Testis (tissue), 2 donors: ENCODE measurements around the gene RYR1.

ENCODE experiments used
- CTCF ChIP-seq, 3 experiments: fragments of 450-650 bp in 2 of 3; fragments of 200-600 bp in 1 of 3; sonication (generic) in 1 of 3; IDR thresholded peaks; one replicate each; pipeline ENCODE4 v1.5.1; 2016 to 2019; ENCODE audit warnings: antibody characterized with exemption in 3 of 3, mild to moderate bottlenecking in 2 of 3, moderate library complexity in 1 of 3
- POLR2A ChIP-seq: fragments of 450-650 bp; IDR thresholded peaks from one replicate; pipeline ENCODE4 v1.6.1; 2017; ENCODE audit warnings: antibody characterized with exemption, mild to moderate bottlenecking, moderate library complexity

GRCh38 chr19:38405276-38405675, 28.2 kb upstream of the RYR1 start:
- TF ChIP-seq CTCF (IDR thresholded peaks at IDR 0.05) (no peak), POLR2A (no peak)
